HG02623 (cell line): ENCODE measurements around the gene MTCH1.

ENCODE experiments used
- ATAC-seq: cut with Tn5 transposase; IDR thresholded peaks from one replicate; pipeline ENCODE4 v1.9.1; 2021; ENCODE audit warnings: moderate library complexity; ENCODE audit not compliant: unreplicated experiment

MTCH1 gene

DNA sequence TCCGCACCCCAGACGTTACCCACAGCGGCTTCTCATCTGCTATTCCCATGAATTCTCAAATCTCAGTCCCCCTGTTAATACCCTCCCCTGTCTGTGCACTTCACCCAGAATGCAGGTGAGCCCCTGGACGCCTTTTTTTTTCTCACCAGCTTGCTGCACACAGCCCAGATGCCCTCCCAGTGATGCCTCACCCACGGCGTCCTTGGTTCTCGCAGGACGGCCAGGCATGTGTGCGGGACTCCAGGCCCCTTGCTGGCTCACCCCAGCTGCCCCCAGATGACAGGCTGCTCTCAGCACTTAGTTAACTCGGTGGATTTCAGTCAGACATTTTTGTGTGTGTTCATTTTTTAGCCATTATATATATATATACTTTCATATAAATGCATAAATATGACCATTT is 56.8 kb downstream of the MTCH1 start:
- no peak for ATAC-seq

DNA sequence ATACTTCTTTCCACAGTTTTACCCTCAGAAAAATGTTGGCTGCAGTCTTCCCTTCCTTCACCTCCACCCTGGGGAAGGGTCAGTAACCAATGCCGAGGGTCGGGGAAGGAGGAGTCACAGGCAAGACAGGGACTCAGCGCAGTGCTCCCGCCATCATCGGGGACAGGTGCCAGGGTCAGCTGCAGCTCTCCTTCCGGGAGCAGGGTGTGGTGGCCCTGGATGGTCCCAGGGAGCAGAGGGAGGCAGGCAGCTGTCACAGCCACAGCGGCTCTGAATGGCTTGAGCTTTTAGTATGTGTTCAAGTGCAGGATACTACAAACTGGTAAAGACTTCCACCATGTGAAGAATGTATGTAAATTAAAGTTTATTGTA is 57.5 kb downstream of the MTCH1 start:
- no peak for ATAC-seq

DNA sequence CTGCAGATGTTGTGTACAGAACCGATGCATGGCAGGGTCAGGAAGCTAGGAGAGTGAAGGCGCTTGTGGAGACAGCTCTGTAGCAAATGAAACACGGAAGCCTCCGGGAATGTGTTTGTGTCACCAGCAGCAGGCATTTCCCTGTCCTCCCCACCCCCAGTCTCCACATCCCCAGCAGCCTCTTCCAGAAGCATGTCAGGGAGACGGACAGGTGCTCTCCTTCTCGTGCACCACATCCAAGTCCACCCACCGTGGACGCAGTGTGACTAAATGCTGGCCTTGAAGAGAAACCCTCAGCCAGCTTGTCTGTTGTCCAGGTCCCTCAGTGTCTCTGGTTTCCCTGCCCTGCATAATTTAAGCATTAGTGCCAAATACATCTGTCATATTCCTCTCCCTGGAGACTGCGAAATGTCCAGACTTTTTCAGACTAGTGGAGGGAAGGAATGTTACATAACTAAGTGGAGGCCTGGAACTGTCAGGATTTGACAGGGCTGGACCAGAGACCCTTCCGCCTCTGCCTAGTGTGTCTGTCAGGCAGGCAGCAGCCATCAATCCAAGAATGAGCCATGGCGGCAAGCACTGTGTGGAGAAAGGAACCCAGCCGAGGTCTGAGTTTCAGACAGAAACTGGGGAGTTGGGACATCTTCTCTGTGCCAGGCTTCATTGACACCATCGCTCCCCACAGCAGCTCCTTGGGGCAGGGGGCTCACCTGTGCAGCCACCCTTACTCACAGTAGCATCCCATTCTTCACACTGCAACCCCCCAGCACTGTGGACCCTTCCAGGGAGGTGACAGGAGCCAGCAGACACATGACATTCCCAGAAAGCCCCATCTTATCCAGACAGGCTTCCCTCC is 58.1 kb downstream of the MTCH1 start:
- no peak for ATAC-seq

DNA sequence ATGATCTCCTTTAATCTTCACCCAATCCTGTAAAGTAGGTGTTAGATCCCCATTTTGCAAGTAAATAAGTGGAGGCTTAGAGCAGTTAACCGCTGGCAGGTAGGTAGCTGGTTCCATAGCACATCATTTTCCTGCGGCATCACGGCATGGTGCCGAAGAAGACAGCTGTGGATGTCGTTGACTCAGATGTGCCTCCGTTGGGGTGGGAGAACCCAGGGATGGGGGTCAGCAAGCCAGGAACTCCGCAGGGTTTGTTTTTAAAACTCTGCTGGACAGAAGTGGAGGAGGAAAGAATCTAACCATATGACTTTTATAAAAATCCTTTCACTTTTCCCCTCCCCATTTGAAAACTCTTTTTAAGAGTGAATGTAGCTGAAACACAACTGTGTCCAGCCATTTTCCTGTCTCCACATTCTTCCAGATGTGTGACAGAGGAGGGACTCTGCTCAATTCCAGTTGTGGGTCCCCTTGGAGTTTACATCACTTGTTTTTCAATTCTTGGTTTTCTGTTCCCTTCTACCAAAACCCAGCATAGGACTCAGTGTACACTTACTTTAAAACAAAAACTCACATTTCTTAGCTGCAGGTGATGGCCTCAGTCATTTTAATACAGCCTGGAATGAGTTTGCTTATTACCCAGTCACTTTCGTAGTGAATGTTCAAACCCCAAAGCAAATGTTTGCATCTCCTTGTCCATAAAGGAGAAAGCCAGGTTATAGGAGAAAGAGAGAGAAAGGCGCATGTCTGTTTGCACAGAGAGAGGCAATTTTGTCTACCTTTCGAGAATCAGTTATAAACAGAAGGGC is 59.1 kb downstream of the MTCH1 start:
- ATAC-seq = no peak

DNA sequence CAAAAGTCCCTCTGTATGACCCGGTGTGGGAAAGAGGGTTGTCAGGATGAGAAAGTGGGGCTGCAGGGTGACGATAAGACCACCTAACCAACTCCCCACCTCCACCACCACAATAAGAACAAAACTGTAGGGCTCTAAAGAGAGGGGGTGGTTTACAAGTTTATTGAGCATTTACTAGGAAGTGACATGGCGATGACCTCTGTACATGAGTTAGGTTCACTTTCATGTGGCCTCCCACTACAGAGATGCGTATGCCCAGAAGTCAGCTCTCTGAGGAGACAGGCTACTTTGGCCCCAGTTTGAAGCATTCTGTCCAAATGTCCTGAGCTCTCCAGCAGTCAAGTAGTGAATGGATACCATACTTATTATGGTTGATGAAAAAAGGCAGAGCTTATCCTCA is 60.2 kb downstream of the MTCH1 start:
- no peak for ATAC-seq

DNA sequence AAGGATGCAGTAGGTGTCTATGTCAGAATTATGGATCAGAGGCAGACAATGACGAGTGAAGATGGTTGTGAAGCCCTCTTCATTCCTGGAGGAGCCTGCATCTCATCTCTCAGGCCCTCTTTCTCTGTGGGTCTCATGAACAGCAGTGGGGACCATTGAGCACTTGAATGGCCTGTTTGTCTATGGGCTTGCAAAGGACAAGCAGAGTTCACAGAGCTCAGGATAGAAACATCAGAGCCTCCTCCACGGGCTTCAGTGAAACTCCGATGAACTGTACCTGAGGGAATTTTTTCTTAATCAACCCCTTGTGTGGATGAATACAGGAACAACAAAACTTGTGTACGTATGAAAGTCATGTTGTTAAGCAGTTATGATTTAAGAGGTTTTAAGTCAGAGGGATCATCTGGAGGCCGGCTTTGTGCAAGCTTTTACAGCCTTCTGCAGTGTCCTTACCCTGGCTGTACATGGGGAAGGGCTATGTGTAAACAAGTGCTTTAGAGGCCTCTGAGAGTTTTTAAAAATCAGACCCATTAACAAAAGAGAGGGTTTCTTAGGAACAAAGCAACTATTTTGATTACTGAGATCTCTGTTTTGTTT is 61.1 kb downstream of the MTCH1 start:
- no peak for ATAC-seq

DNA sequence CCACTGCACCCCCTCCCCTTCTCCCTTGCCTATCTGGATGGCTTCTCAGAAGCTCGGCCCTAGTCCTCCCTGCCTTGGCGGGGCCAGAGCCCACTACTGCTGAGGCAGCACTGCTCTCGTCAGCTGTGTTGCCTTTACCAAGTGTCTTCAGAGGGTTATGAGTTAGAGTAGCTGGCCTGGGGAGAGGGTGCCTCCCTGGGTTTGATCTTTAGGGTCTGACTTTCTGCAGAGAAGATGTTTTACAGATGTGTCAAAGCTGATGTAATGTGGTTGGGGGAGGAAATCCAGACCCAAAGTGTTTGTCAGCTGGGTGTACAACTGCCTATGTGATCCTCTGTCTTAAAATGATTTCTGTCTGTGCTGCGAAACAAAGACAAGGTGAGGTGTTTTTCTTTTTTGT is 61.9 kb downstream of the MTCH1 start:
- no peak for ATAC-seq

DNA sequence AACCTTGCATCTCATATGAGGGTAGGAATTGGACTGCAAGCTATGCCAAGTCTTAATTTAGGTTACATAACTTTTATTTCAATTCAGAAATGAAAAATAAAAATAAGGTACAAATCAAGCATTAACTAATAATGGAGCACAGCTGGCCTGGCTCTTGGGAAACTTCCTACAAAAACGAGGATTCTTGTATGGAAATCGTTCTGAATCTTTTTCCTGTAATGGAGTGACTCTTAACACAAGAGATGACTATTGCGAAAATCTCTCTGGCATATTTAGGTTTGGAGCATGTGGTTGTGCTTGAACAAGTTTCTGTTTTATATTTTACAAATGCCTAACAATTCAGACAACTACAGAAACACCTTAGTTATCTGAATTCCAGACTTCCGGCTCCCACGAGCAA is 65.5 kb downstream of the MTCH1 start:
- no peak for ATAC-seq

DNA sequence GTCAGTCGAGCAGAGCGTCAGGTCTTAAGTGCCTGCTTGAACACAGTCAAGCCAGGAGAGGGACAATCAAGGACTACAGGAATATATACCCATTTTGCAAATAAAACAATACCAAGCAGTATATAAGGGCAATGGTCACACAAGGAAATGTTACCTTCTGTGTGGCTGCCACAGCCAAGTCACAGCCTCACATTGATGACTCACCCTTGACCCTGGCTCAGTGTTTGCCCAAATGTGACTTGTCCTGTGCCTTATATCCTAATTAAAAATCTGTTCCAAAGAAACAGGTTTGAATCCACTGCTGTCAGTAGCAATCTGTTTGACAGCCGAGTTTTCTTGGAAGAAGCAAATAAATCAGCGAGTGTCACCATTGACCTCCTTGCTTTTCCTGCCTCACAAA is 65.9 kb downstream of the MTCH1 start:
- no peak for ATAC-seq
